ACC112 (cell line): ENCODE data around the gene ZSWIM4.

Experiments
- H2AFZ ChIP-seq: fragments of 200-600 bp; sonication (generic); one replicate; pipeline ENCODE4 v1.6.0; 2017; ENCODE audit warnings: antibody characterized with exemption, low read length; ENCODE audit not compliant: unreplicated experiment
- H3K27ac ChIP-seq: fragments of 200-600 bp; sonication (generic); 2 replicates; pipeline ENCODE4 v1.5.1; 2014; ENCODE audit warnings: low read depth, mild to moderate bottlenecking, antibody characterized with exemption, low read length, moderate library complexity
- H3K27me3 ChIP-seq: fragments of 200-600 bp; sonication (generic); 2 replicates; pipeline ENCODE4 v1.6.1; 2014; ENCODE audit warnings: mild to moderate bottlenecking, antibody characterized with exemption, low read length, moderate library complexity, mixed read lengths; ENCODE audit not compliant: insufficient read depth
- H3K36me3 ChIP-seq: fragments of 200-600 bp; sonication (generic); 2 replicates; pipeline ENCODE4 v1.6.1; 2016; ENCODE audit warnings: mild to moderate bottlenecking, antibody characterized with exemption, low read length, moderate library complexity, mixed read lengths; ENCODE audit not compliant: insufficient read depth
- H3K4me1 ChIP-seq: fragments of 200-600 bp; sonication (generic); one replicate; pipeline ENCODE4 v1.6.1; 2016; ENCODE audit warnings: low read length, mixed read lengths; ENCODE audit not compliant: insufficient read depth, unreplicated experiment, control insufficient read depth
- H3K4me3 ChIP-seq: fragments of 200-600 bp; sonication (generic); 2 replicates; pipeline ENCODE4 v1.5.1; 2014; ENCODE audit warnings: mild to moderate bottlenecking, low read depth, low read length
- H3K79me2 ChIP-seq: fragments of 200-600 bp; sonication (generic); one replicate; pipeline ENCODE4 v1.6.0; 2016; ENCODE audit warnings: low read length; ENCODE audit not compliant: control insufficient read depth, unreplicated experiment, insufficient read depth

Gene ZSWIM4

GRCh38 chr19:13812544-13812943 lies 17.3 kb downstream of the ZSWIM4 start:
- peaks cover 13% of the 10 kb centered on the region for H3K36me3 ChIP-seq
- H3K79me2 ChIP-seq = no peaks in the 10 kb centered on the region
- no peak overlapping the region for H3K27ac ChIP-seq
- H3K4me1 ChIP-seq = no peaks in the 10 kb centered on the region
- no peaks in the 10 kb centered on the region for H3K27me3 ChIP-seq
- H3K4me3 ChIP-seq = no peak overlapping the region
- no peak overlapping the region for H2AFZ ChIP-seq

- no peak overlapping the region for H3K27ac ChIP-seq
- H3K27me3 ChIP-seq = no peaks in the 10 kb centered on the region
- H3K4me3 ChIP-seq = no peak overlapping the region
- H3K36me3 ChIP-seq = peaks cover 8% of the 10 kb centered on the region; the same call in 1 of the 2 replicates
- H2AFZ ChIP-seq = no peak overlapping the region
- no peaks in the 10 kb centered on the region for H3K4me1 ChIP-seq
- no peaks in the 10 kb centered on the region for H3K79me2 ChIP-seq
Observed at GRCh38 chr19:13813147-13813546, 17.9 kb downstream of the ZSWIM4 start.

DNA sequence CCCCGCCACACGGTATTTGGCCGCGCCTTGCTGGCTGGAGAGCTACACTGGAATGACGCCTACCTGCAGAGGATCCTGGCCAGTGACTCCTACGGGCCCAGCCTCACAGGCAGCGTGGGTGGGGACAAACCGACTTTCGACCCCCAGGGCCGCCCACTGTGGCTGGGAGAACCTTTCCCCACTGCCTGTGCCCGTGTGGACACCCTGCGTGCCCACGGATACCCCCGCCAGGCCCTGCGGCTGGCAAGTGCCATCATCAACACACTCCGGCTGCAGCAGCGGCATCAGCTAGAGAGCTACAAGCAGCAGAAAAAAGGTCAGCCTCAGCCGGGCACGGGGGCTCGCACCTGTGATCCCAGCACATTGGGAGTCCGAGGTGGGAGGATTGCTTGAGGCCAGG lies 19.3 kb downstream of the ZSWIM4 start:
- H3K36me3 ChIP-seq = peaks cover 10% of the 10 kb centered on the region; the same call in 1 of the 2 replicates
- H3K4me1 ChIP-seq = no peaks in the 10 kb centered on the region
- H3K27ac ChIP-seq = no peak overlapping the region
- no peaks in the 10 kb centered on the region for H3K27me3 ChIP-seq
- no peaks in the 10 kb centered on the region for H3K79me2 ChIP-seq
- H3K4me3 ChIP-seq = no peak overlapping the region
- no peak overlapping the region for H2AFZ ChIP-seq

GRCh38 chr19:13817018-13817614 lies 21.9 kb downstream of the ZSWIM4 start:
- peaks cover 10% of the 10 kb centered on the region; the same call in 1 of the 2 replicates for H3K36me3 ChIP-seq

DNA sequence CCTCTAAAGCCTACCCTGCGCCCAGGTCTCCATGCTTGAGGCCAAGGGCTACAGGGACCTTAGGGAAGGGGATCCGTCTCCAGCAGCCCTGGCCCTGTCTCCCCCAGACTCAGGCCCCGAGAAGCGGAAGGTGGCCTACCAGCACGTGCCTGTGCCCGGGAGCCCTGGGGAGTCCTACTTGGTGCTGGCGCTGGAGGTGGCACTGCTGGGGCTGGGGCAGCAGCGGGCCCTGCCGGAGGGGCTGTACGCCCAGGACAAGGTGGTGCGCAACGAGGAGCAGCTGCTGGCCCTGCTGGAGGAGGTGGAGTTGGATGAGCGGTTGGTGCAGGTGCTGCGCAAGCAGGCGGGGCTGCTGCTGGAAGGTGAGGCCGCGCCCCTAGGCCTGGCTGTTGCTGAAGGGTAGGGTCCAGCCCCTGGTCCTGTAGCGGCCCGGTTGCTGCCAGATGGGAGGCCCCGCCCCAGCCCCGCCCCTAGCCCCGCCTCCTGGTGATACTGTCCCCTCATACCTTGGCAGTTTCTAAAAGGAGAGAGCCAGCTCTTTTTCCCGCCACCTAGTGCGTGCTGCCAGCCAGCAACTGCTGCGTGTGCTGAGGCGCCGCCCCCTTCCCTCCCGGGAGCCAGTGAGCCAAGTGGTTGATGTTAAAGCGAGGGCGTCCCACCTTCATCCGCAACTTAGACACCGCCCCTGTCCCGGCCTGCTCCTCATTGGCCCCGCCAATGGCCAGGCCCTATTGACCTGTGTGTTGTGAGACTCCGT lies 22.6 kb downstream of the ZSWIM4 start:
- H3K79me2 ChIP-seq = no peaks in the 10 kb centered on the region
- peaks cover 11% of the 10 kb centered on the region for H3K4me1 ChIP-seq
- peaks cover 7% of the 10 kb centered on the region; the same call in 1 of the 2 replicates for H3K36me3 ChIP-seq
- H3K27me3 ChIP-seq = no peaks in the 10 kb centered on the region
- no peak overlapping the region for H3K27ac ChIP-seq
- no peak overlapping the region for H2AFZ ChIP-seq
- H3K4me3 ChIP-seq = no peak overlapping the region

More at GRCh38 chr19:13817018-13817614, 21.9 kb downstream of the ZSWIM4 start:
- no peak overlapping the region for H3K4me3 ChIP-seq
- H3K79me2 ChIP-seq = no peaks in the 10 kb centered on the region
- no peak overlapping the region for H3K27ac ChIP-seq
- no peak overlapping the region for H2AFZ ChIP-seq
- no peaks in the 10 kb centered on the region for H3K27me3 ChIP-seq
- H3K4me1 ChIP-seq = peaks cover 7% of the 10 kb centered on the region

DNA sequence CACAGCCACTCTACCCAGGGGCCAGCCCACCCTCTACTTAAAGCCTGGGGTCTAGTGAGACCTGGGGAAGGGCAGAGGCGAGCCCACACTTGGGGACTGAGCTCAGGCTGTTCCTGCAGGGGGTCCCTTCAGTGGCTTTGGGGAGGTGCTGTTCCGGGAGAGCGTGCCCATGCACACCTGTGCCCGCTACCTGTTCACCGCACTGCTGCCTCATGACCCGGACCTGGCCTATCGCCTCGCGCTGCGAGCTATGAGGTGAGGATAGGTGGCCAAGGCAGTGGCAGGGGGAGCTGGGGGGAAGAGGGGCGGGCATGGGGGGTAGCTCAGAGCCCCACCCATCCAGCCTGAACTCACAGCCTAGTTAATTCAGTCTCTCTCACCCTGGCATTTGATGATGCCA lies 24.0 kb downstream of the ZSWIM4 start:
- peaks cover 11% of the 10 kb centered on the region for H3K4me1 ChIP-seq
- no peak overlapping the region for H3K27ac ChIP-seq
- no peaks in the 10 kb centered on the region for H3K79me2 ChIP-seq
- H3K27me3 ChIP-seq = no peaks in the 10 kb centered on the region
- H3K4me3 ChIP-seq = no peak overlapping the region
- peaks cover 9% of the 10 kb centered on the region; the same call in 1 of the 2 replicates for H3K36me3 ChIP-seq
- no peak overlapping the region for H2AFZ ChIP-seq

- Histone ChIP-seq H3K4me3 (no peak overlapping the region), H3K27ac (peak overlapping the region; percentile 5; the same call in 1 of the 2 replicates), H3K27me3 (no peaks in the 10 kb centered on the region), H3K4me1 (peaks cover 11% of the 10 kb centered on the region), H3K79me2 (no peaks in the 10 kb centered on the region), H3K36me3 (peaks cover 16% of the 10 kb centered on the region; the same call in 1 of the 2 replicates), H2AFZ (no peak overlapping the region)
Observed at GRCh38 chr19:13821292-13821691, 26.0 kb downstream of the ZSWIM4 start.

DNA sequence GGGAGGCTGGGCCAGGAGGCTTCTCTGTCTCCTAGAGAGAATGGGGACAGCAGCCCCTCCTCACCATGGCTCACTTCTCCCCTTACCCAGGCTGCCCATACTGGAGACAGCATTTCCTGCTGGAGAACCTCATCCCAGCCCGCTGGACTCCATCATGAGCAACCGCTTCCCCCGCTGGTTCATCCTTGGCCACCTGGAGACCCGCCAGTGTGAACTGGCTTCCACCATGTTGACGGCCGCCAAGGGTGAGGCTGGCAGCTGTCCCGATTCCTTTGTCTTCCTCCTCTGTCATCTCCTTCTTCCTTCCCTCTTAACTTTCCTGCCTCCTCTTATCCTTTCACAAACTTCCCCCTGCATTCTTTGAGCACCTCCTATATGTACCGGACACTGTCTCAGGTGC lies 28.0 kb downstream of the ZSWIM4 start:
- H2AFZ ChIP-seq = no peak overlapping the region
- H3K4me1 ChIP-seq = peaks cover 11% of the 10 kb centered on the region
- no peak overlapping the region for H3K4me3 ChIP-seq
- no peak overlapping the region for H3K27ac ChIP-seq
- H3K36me3 ChIP-seq = peaks cover 14% of the 10 kb centered on the region; the same call in 1 of the 2 replicates
- no peaks in the 10 kb centered on the region for H3K79me2 ChIP-seq
- no peaks in the 10 kb centered on the region for H3K27me3 ChIP-seq

DNA sequence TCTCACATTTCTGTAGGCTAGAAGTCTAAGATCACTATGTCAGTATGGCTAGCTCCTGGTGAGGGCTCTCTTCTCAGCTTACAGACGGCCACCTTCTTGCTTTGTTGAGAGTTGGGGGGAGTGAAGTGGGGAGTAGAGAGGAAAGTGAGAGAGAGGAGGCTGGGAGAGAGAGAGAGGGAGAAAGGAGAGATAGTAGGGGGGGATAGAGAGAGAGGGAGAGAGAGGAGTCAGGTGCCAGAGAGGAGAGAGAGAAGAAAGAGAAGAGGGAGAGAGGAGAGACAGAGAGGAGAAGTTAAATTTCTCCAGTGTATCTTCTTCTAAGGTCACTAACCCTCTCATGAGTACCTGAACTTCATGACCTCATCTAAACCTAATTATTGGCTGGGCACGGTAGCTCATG lies 28.7 kb downstream of the ZSWIM4 start:
- Histone ChIP-seq H3K27ac (no peak overlapping the region), H3K27me3 (no peaks in the 10 kb centered on the region), H2AFZ (no peak overlapping the region), H3K4me3 (no peak overlapping the region), H3K4me1 (peaks cover 11% of the 10 kb centered on the region), H3K36me3 (peaks cover 13% of the 10 kb centered on the region; the same call in 1 of the 2 replicates), H3K79me2 (no peaks in the 10 kb centered on the region)

- no peaks in the 10 kb centered on the region for H3K79me2 ChIP-seq
- no peaks in the 10 kb centered on the region for H3K27me3 ChIP-seq
- no peak overlapping the region for H3K27ac ChIP-seq
- H3K4me1 ChIP-seq = peaks cover 11% of the 10 kb centered on the region
- H3K4me3 ChIP-seq = no peak overlapping the region
- H3K36me3 ChIP-seq = peaks cover 13% of the 10 kb centered on the region; the same call in 1 of the 2 replicates
- H2AFZ ChIP-seq = no peak overlapping the region
Observed at GRCh38 chr19:13824703-13825102, 29.5 kb downstream of the ZSWIM4 start.
